EL (cell line): ENCODE results near the gene SGK2.
"Not testable (repeated sequence)": the region's sequence is repeated elsewhere in the genome, so short reads cannot be mapped to it uniquely, and the experiment has no call there.

Experiments
- DNase-seq: peaks from one replicate; pipeline ENCODE4 v3.0.0-alpha.2; 2016

SGK2 gene

DNA sequence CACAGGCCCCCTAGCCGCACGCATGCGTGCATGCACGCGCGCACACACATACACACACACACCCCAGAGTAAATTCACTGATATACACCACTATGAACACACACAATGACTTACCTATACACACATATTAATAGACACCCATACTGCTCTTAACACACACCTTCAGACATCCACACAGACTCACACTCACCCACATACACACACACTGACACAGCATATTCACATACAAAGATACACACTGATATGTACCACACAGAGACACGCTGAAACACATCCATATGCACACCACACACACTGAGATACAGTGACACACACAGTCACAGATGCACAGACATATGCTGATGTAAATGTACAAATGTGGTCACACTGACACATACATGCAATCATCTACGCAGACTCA is 5.6 kb downstream of the SGK2 start:
- no peak for DNase-seq

DNA sequence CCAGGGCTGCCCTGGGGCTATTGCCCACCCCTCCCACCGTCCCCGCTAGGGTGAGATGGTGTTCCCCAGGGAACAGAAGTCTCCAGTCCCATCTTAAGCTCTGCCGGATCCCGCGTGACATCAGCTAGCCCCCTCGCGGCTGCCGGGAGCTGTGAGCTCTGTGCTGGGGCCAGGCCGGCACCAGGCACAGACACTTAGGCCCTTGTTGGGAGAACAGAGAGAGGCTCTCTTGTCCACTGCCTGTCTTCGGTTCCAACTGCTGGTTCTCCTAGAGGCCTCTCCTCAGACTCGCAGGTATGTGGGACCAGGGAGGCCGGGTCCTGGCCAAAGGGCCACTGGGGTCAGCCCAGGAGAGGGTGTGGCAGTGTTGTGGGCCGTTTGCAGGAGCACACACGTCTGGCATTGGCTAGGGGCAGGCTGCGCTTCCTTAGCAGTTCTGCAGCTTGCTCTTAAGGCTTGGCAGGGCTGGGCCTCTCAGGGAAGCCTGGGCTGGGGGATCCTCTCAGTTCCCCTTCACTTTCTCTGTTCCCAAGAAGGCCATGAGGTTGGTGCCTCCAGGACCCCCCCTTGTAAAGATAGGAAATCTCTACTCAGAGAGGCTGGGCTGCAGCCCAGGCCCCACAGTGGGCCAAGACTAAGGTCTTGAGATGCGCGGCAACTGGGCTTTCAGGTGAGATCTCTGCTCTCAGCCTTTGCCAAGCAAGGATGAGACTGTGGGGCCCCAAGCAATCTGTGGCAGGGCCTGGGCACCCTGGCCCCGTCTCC is 6.3 kb downstream of the SGK2 start:
- no peak for DNase-seq

DNA sequence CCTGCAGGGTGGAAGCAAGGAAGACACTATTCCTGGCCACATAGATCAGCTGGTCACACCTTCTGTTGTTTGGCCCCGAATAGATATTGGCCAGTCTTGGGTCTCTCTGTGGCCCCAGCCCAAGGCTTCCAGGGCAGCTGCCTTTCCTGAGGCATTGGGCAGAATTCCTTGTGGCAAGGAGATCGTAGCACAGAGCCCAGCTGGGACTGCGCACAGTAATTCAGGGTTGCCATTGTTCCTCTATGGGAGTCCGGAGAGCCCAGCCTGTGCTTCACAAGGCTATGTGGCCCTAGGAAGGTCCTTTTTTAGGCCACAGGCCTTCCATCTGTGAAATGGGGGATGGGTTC is 6.9 kb downstream of the SGK2 start:
- no peak for DNase-seq

DNA sequence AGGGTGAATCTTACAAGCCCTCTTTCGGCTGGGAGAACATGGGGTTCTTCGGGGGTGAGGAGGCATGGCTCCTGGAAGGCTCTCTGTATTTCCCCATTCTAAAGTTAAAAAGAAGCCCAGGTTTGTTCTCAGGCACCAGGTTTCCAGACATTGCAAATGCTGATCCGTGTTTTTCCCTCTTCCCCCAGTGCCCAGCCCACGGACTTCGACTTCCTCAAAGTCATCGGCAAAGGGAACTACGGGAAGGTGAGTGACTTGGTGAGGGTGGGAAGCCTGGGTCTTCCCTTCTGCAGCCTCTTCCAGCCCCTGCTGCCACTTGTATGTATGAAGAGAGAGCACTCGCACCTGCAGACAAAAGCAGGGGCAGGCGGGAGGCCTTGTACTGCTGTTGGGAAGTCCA is 8.7 kb downstream of the SGK2 start:
- no peak for DNase-seq

GRCh38 chr20:43568706-43569105 is 9.9 kb downstream of the SGK2 start:
- DNase-seq: no peak

GRCh38 chr20:43569282-43569681 is 10.5 kb downstream of the SGK2 start:
- DNase-seq: no peak

- no peak for DNase-seq
Observed at GRCh38 chr20:43570496-43570895, 11.7 kb downstream of the SGK2 start.

GRCh38 chr20:43571310-43571709 is 12.5 kb downstream of the SGK2 start:
- DNase-seq: no peak

GRCh38 chr20:43571771-43572170 is 12.9 kb downstream of the SGK2 start:
- no peak for DNase-seq

DNA sequence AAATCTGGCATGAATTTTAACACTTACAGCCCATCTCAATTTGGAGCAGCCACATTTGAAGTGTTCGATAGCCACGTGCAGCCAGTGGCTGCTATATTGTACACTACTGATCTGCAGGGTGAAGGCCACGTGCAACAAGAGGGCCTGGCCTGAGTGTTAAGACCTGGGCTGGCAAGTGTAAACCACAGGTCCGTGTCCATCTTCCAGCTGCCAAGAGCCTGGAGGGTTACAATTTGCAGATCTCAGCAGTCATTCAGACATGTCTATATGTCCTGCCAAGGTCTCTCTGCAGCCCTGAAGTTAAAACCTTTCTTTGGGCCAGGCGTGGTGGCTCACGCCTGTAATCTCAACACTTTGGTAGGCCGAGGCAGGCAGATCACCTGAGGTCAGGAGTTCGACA is 14.1 kb downstream of the SGK2 start:
- no peak for DNase-seq

GRCh38 chr20:43576108-43576507 is 17.3 kb downstream of the SGK2 start:
- no peak for DNase-seq

GRCh38 chr20:43579861-43580793 is 21.3 kb downstream of the SGK2 start:
- no peak for DNase-seq

GRCh38 chr20:43583133-43583864 is 24.5 kb downstream of the SGK2 start:
- no peak for DNase-seq

DNA sequence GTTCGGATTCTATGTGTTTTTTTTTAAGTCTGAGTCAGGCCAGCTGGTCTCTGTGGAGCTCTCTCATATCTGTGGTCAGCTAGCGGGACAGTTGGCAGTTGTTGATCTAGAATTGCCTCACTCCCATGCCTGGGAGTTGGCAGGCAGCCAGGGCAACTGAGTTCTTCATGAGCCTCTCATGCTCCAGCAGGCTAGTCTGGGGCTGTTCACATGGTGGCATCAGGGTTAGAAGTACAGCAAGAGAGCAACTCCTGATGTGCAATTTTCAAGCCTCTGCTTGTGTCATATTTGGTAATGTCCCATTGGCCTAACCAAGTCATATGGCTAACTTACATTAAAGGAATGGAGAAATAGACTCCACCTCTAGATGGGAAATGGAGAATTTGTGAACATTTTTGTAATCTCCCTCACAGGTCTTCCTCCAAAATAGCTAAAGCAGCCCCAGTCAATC is 25.2 kb downstream of the SGK2 start:
- DNase-seq: peak; percentile 97

DNA sequence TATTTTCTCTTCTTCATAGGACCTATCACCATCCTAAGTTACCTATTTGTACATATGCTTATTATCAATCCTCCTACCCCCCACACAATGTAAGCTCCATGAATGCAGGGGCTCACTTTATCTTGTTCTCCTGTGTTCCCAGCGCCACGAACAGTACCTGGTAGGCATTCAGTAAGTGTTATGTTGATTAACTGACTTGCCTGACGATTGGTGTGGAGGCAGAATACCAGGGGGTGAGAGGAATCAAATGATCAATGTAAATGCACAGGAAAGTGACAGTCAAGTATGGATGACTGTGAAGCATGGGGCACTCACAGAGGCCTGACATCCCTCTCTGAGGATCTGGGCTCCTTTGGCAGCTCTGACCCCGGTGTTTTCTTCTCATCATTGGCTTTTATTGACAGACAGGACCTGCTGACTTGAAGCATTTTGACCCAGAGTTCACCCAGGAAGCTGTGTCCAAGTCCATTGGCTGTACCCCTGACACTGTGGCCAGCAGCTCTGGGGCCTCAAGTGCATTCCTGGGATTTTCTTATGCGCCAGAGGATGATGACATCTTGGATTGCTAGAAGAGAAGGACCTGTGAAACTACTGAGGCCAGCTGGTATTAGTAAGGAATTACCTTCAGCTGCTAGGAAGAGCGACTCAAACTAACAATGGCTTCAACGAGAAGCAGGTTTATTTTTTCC is 25.8 kb downstream of the SGK2 start:
- DNase-seq: peak; percentile 87

- no peak for DNase-seq
Observed at GRCh38 chr20:43586641-43587040, 27.8 kb downstream of the SGK2 start.

GRCh38 chr20:43588526-43588925 is 29.7 kb downstream of the SGK2 start:
- not testable (repeated sequence) for DNase-seq

DNA sequence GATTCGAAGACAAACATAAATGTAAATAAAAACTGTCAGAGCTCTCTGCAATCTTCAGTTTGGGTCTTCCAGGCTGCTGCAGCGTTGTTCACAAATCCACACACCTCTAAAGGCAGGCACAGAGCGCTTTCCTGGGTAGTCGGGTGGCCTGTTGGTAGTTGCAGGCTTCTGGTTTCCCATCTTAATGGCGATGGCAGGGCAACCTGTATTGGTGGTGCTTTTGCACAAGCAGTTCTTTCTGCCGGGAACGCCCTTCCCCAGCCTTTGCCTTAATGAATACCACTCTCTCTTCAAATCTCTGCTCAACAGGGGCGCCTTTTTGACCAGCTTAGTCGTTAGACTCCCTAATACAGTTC is 31.2 kb downstream of the SGK2 start:
- DNase-seq: no peak

DNA sequence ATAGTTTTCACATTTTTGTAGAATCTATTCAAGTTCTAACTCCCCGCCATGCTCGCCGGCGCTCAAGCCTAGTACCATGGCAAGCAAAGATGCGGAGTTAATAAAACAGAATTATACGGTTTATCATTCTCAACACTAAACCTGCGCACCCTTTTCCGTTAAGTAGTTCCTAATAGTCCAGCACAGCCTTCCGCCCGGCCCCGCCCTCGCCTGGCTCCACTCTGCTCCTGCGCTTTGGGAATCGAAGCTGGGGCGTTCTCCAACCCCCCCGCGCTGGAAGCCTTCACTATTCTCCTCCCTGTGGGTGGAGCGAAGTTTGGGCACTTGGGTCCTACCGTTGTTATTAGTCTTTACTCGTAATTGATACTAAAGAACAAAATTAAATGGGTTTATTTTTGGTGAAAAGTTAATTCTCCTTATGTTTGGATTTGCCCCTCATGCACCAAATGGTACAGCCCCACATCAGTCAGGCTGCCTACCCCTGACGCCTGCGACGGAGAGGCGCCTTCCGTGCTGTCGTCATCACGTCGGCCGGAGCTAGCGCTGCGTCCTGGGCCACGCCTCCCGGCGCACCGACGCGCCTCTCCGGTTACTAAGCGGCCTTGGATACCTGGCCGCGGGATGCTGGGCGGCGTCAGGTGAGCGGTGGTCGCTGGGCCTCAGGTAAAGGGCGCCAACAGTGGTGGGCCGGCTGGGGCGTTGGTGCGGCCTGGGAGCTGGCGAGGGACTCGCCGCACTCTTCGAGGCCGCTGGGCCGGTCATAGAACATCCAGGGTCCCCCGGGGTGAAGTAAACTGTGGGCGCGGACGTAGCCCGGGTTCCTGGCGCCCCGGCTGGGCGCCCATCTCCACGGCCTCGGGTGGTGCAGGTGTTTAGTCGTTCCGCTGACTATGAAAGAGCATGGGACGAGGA is 31.8 kb downstream of the SGK2 start, which contains the start of gene IFT52:
Gene IFT52, plus strand, starts transcription at position 546 of the 912 bp plus-strand sequence. CDS start 3,762 bp downstream, outside the sequence.
- DNase-seq: peak; percentile 91

- not testable (repeated sequence) for DNase-seq
Observed at GRCh38 chr20:43601960-43602359, 43.1 kb downstream of the SGK2 start.

- DNase-seq: no peak
Observed at GRCh38 chr20:43603124-43603523, 44.3 kb downstream of the SGK2 start.

DNA sequence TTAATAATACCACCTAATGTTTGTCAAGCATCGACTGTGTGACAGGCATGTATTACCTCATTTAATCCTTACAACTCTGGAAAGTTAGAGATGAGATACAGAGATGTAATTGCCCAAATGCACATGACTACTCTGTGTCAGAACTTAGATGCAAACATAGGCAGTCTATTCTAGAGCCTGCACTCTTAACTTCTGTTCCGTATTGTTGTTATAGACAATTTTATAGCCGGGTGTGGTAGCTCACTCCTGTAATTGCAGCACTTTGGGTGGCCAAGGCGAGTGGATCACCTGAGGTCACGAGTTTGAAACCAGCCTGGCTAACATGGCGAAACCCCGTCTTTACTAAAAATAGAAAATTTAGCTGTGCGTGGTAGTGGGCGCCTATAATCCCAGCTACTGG is 46.9 kb downstream of the SGK2 start:
- no peak for DNase-seq
